ENCODE data around the gene POP5. TPM values are rescaled to one million over a fixed set of nuclear protein-coding genes. Genes with fewer than 3 reads are reported as not detected.
A peak's percentile ranks its signal among the peaks of the same experiment; 100 is the strongest.

The POP5 gene
- total RNA-seq, 2 experiments from 2014 or later: 44.2 to 45.0 TPM

- Mint-ChIP-seq H3K9me3 (no peaks in the 10 kb centered on the region), H3K27ac (no peak overlapping the region), H3K27me3 (ENCODE audit: low read depth) (no peaks in the 10 kb centered on the region), H3K4me3 (no peak overlapping the region), H3K36me3 (ENCODE audit: low read depth) (peaks cover 3% of the 10 kb centered on the region), H3K4me1 (ENCODE audit: low read depth) (peaks cover 30% of the 10 kb centered on the region)
- intact Hi-C loops (cut with micrococcal nuclease): no loop called here
- DNase-seq: no peak
- CTCF ChIA-PET: no interaction called here
These were observed 35.2 kb downstream of the POP5 start for GRCh38 chr12:120546050-120546386.

- CTCF ChIA-PET: interaction anchor here (0.6 kb wide), 2 partner anchors 17 to 105 kb away, joined by 3 read pairs; no protein-coding TSS in a partner anchor
- no peak for DNase-seq
- Mint-ChIP-seq H3K9me3 (no peaks in the 10 kb centered on the region), H3K27me3 (ENCODE audit: low read depth) (no peaks in the 10 kb centered on the region), H3K36me3 (ENCODE audit: low read depth) (peaks cover 3% of the 10 kb centered on the region), H3K4me1 (ENCODE audit: low read depth) (peaks cover 41% of the 10 kb centered on the region), H3K27ac (no peak overlapping the region), H3K4me3 (no peak overlapping the region)
- intact Hi-C loops (cut with micrococcal nuclease): no loop called here
These were observed 36.5 kb downstream of the POP5 start for GRCh38 chr12:120544691-120545090.

- H3K9me3 Mint-ChIP-seq: no peaks in the 10 kb centered on the region
- peaks cover 66% of the 10 kb centered on the region for H3K4me1 Mint-ChIP-seq (ENCODE audit: low read depth)
- DNase-seq: no peak
- no peaks in the 10 kb centered on the region for H3K27me3 Mint-ChIP-seq (ENCODE audit: low read depth)
- peaks cover 21% of the 10 kb centered on the region for H3K36me3 Mint-ChIP-seq (ENCODE audit: low read depth)
- CTCF ChIA-PET: interaction anchor here (1.5 kb wide), 1 partner anchor 41 kb away, joined by 5 read pairs; no protein-coding TSS in a partner anchor
- no peak overlapping the region for H3K27ac Mint-ChIP-seq
- intact Hi-C loops (cut with micrococcal nuclease): no loop called here
- no peak overlapping the region for H3K4me3 Mint-ChIP-seq
These were observed 39.0 kb downstream of the POP5 start for GRCh38 chr12:120542166-120542565.

GRCh38 chr12:120540445-120540844, 40.8 kb downstream of the POP5 start:
- CTCF ChIA-PET: interaction anchor here (1.0 to 1.1 kb wide), 2 partner anchors 21 to 71 kb away, joined by 3 read pairs; no protein-coding TSS in a partner anchor
- Mint-ChIP-seq H3K36me3 (ENCODE audit: low read depth) (peaks cover 24% of the 10 kb centered on the region), H3K27ac (peak overlapping the region; percentile 5), H3K27me3 (ENCODE audit: low read depth) (no peaks in the 10 kb centered on the region), H3K4me1 (ENCODE audit: low read depth) (peaks cover 72% of the 10 kb centered on the region), H3K4me3 (no peak overlapping the region), H3K9me3 (no peaks in the 10 kb centered on the region)
- DNase-seq: no peak
- intact Hi-C loops (cut with micrococcal nuclease): no loop called here

GRCh38 chr12:120539303-120539702, 41.9 kb downstream of the POP5 start:
- DNase-seq: peak; percentile 23
- Mint-ChIP-seq H3K9me3 (no peaks in the 10 kb centered on the region), H3K36me3 (ENCODE audit: low read depth) (peaks cover 26% of the 10 kb centered on the region), H3K27me3 (ENCODE audit: low read depth) (no peaks in the 10 kb centered on the region), H3K4me3 (no peak overlapping the region), H3K4me1 (ENCODE audit: low read depth) (peaks cover 71% of the 10 kb centered on the region), H3K27ac (peak overlapping the region; percentile 73)
- intact Hi-C loops (cut with micrococcal nuclease): loop anchor here (5.0 to 10.0 kb wide), 3 partner anchors 335 to 525 kb away; partner anchors contain the start of genes RAB35 and RPLP0
- CTCF ChIA-PET: interaction anchor here (0.6 to 1.1 kb wide), 3 partner anchors 20 to 70 kb away, joined by 3 read pairs; no protein-coding TSS in a partner anchor

GRCh38 chr12:120538281-120539156, 42.7 kb downstream of the POP5 start:
- CTCF ChIA-PET: interaction anchor here (0.9 to 1.1 kb wide), 2 partner anchors 9 to 44 kb away, joined by 3 to 5 read pairs; partner anchors contain the start of gene COQ5
- peaks cover 26% of the 10 kb centered on the region for H3K36me3 Mint-ChIP-seq (ENCODE audit: low read depth)
- DNase-seq: no peak
- H3K27ac Mint-ChIP-seq: peak overlapping the region; percentile 73
- no peaks in the 10 kb centered on the region for H3K9me3 Mint-ChIP-seq
- peak overlapping the region; percentile 61 for H3K4me3 Mint-ChIP-seq
- peaks cover 67% of the 10 kb centered on the region for H3K4me1 Mint-ChIP-seq (ENCODE audit: low read depth)
- no peaks in the 10 kb centered on the region for H3K27me3 Mint-ChIP-seq (ENCODE audit: low read depth)
- intact Hi-C loops (cut with micrococcal nuclease): loop anchor here (5.0 to 10.0 kb wide), 3 partner anchors 334 to 524 kb away; partner anchors contain the start of genes RAB35 and RPLP0

GRCh38 chr12:120537856-120538220, 43.4 kb downstream of the POP5 start:
- peaks cover 26% of the 10 kb centered on the region for H3K36me3 Mint-ChIP-seq (ENCODE audit: low read depth)

GRCh38 chr12:120536064-120536791, 45.0 kb downstream of the POP5 start:
- Mint-ChIP-seq H3K27me3 (ENCODE audit: low read depth) (no peaks in the 10 kb centered on the region), H3K4me3 (peak overlapping the region; percentile 92), H3K9me3 (no peaks in the 10 kb centered on the region), H3K4me1 (ENCODE audit: low read depth) (peaks cover 57% of the 10 kb centered on the region), H3K27ac (peak overlapping the region; percentile 44), H3K36me3 (ENCODE audit: low read depth) (peaks cover 26% of the 10 kb centered on the region)
- peak; percentile 56 for DNase-seq
- CTCF ChIA-PET: interaction anchor here (1.0 to 1.5 kb wide), 3 partner anchors 45 to 112 kb away, joined by 4 to 8 read pairs (median 5); partner anchors contain the start of gene POP5
- intact Hi-C loops (cut with micrococcal nuclease): loop anchor here (5.0 to 10.0 kb wide), 3 partner anchors 331 to 521 kb away; partner anchors contain the start of genes RAB35 and RPLP0

More at GRCh38 chr12:120537856-120538220, 43.4 kb downstream of the POP5 start:
- Mint-ChIP-seq H3K4me1 (ENCODE audit: low read depth) (peaks cover 67% of the 10 kb centered on the region), H3K9me3 (no peaks in the 10 kb centered on the region), H3K27me3 (ENCODE audit: low read depth) (no peaks in the 10 kb centered on the region), H3K4me3 (peak overlapping the region; percentile 61), H3K27ac (peak overlapping the region; percentile 73)
- CTCF ChIA-PET: interaction anchor here (0.5 to 1.1 kb wide), 3 partner anchors 8 to 99 kb away, joined by 3 to 5 read pairs (median 4); partner anchors contain the start of gene COQ5
- DNase-seq: no peak
- intact Hi-C loops (cut with micrococcal nuclease): loop anchor here (5.0 to 10.0 kb wide), 3 partner anchors 333 to 523 kb away; partner anchors contain the start of genes RAB35 and RPLP0

GRCh38 chr12:120534703-120535655, 46.2 kb downstream of the POP5 start:
- H3K9me3 Mint-ChIP-seq: no peaks in the 10 kb centered on the region
- peak; percentile 58 for DNase-seq
- H3K4me1 Mint-ChIP-seq (ENCODE audit: low read depth): peaks cover 49% of the 10 kb centered on the region
- intact Hi-C loops (cut with micrococcal nuclease): loop anchor here (1.0 to 10.0 kb wide), 11 partner anchors 39 to 520 kb away; partner anchors contain the start of genes COX6A1, DYNLL1, OASL and POP5
- H3K4me3 Mint-ChIP-seq: peak overlapping the region; percentile 92
- H3K27me3 Mint-ChIP-seq (ENCODE audit: low read depth): no peaks in the 10 kb centered on the region
- H3K36me3 Mint-ChIP-seq (ENCODE audit: low read depth): peaks cover 26% of the 10 kb centered on the region
- CTCF ChIA-PET: interaction anchor here (0.8 to 1.0 kb wide), 2 partner anchors 46 to 65 kb away, joined by 3 to 5 read pairs; partner anchors contain the start of gene POP5
- peak overlapping the region; percentile 94 for H3K27ac Mint-ChIP-seq

GRCh38 chr12:120534203-120534702, 46.9 kb downstream of the POP5 start, which contains the start of gene RNF10:
TSS of gene RNF10 (plus strand) at chr12:120534356. CDS start at chr12:120534812, 456 bp downstream.
- CTCF ChIA-PET: interaction anchor here (0.8 kb wide), 1 partner anchor 64 kb away, joined by 3 read pairs; no protein-coding TSS in a partner anchor
- intact Hi-C loops (cut with micrococcal nuclease): loop anchor here (1.0 to 10.0 kb wide), 8 partner anchors 38 to 519 kb away; partner anchors contain the start of genes COX6A1, DYNLL1, OASL and POP5
- DNase-seq: peak; percentile 78
- H3K36me3 Mint-ChIP-seq (ENCODE audit: low read depth): peaks cover 21% of the 10 kb centered on the region
- H3K27me3 Mint-ChIP-seq (ENCODE audit: low read depth): no peaks in the 10 kb centered on the region
- H3K9me3 Mint-ChIP-seq: no peaks in the 10 kb centered on the region
- H3K4me3 Mint-ChIP-seq: peak within 1 kb of the TSS; percentile 92
- peak within 1 kb of the TSS; percentile 94 for H3K27ac Mint-ChIP-seq
- peaks cover 47% of the 10 kb centered on the region for H3K4me1 Mint-ChIP-seq (ENCODE audit: low read depth)
